Measurements from ENCODE around the gene ELOVL2.

DNA sequence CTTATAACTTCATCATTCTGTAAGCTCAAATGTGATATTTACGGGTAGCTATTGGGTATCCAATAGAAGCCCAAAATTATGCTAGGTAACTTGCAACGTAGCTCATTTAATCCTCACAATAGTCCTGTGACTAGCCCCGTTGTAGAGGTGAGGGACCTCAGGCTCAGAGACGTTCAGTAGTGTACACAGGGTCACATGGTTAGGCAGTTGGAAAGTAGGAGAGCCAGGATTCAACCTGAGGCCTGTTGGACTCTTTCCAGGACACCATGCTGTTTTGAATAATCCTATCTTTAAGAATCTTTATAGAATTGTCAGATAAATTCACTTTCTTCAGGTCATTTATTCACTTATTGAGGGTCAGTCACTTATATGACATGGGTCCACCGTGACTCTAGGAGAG, 9.2 kb upstream of the ELOVL2 start:
- TF ChIP-seq EZH2 (IDR thresholded peaks at IDR 0.05; ENCODE audit: insufficient read depth, poor library complexity, severe bottlenecking) (no peak), EZH2phosphoT487 (IDR thresholded peaks at IDR 0.05; ENCODE audit: insufficient read depth, low read depth) (no peak)

All from GM23248 (cell line).